Prostate gland (tissue), 2 donors: Measurements from ENCODE around the gene TMEM135. TPM values are rescaled to one million over a fixed set of nuclear protein-coding genes. Genes with fewer than 3 reads are reported as not detected.
A peak's percentile ranks its signal among the peaks of the same experiment; 100 is the strongest.

Source experiments
- DNase-seq: peaks from one replicate; pipeline ENCODE4 v3.0.0-alpha.2; 2019; ENCODE audit warnings: low spot score
- H3K27ac ChIP-seq, 2 donors: fragments of 200-600 bp; sonication (generic); 2 replicates each; pipeline ENCODE4 v1.5.1; 2017 to 2019
- H3K27me3 ChIP-seq: fragments of 200-600 bp; sonication (generic); replicated peaks from 2 replicates; pipeline ENCODE4 v1.5.1; 2019; ENCODE audit not compliant: insufficient read depth
- H3K36me3 ChIP-seq, 2 donors: fragments of 200-600 bp; sonication (generic); 1 replicate in 1 of 2; 2 replicates in 1 of 2; pipeline versions ENCODE4 v1.5.1 to v1.8.1; 2017 to 2019
- H3K4me1 ChIP-seq: fragments of 200-600 bp; sonication (generic); replicated peaks from 2 replicates; pipeline ENCODE4 v1.5.1; 2019
- H3K4me3 ChIP-seq, 2 donors: fragments of 200-600 bp; sonication (generic); 2 replicates each; pipeline ENCODE4 v1.5.1; 2017 to 2019
- H3K9me3 ChIP-seq: fragments of 200-600 bp; sonication (generic); 2 replicates; pipeline ENCODE4 v1.5.1; 2017
- POLR2A ChIP-seq: fragments of 450-650 bp; IDR thresholded peaks from one replicate; pipeline ENCODE4 v1.6.1; 2016; ENCODE audit warnings: antibody characterized with exemption, mild to moderate bottlenecking
- POLR2AphosphoS5 ChIP-seq: sonication (generic); formaldehyde crosslinking; IDR thresholded peaks from one replicate; pipeline ENCODE4 v1.6.1; 2017; ENCODE audit warnings: antibody characterized with exemption
- WGBS: methylation state at CpG from one replicate; pipeline ENCODE4 v1.1.5; 2018; 5-methylcytosine and 5-hydroxymethylcytosine counted together
- intact Hi-C: fragments of 100-400 bp; cut with DNase I; formaldehyde crosslinking; loops from one replicate; pipeline ENCODE4 v1.14.2; 2022
- total RNA-seq, 2 donors: library from RNA; depleted of rRNA; stranded (reverse); fragments of >200 nt; gene quantifications; one replicate each; pipeline ENCODE4 v1.1.0, GENCODE V29; 2016
- TF ChIP-seq, protein P1 (sequence below), 4 experiments: fragments of 200-600 bp in 2 of 4; fragments of 450-650 bp in 2 of 4; sonication (generic) in 2 of 4; IDR thresholded peaks; 1 replicate in 3 of 4; 2 replicates in 1 of 4; pipeline ENCODE4 v1.5.1; 2016 to 2019; ENCODE audit warnings: antibody characterized with exemption in 4 of 4, mild to moderate bottlenecking in 2 of 4, moderate library complexity in 2 of 4

TMEM135 gene
- total RNA-seq, 2 donors from 2014 or later, result 22.3 to 42.1 TPM

DNA sequence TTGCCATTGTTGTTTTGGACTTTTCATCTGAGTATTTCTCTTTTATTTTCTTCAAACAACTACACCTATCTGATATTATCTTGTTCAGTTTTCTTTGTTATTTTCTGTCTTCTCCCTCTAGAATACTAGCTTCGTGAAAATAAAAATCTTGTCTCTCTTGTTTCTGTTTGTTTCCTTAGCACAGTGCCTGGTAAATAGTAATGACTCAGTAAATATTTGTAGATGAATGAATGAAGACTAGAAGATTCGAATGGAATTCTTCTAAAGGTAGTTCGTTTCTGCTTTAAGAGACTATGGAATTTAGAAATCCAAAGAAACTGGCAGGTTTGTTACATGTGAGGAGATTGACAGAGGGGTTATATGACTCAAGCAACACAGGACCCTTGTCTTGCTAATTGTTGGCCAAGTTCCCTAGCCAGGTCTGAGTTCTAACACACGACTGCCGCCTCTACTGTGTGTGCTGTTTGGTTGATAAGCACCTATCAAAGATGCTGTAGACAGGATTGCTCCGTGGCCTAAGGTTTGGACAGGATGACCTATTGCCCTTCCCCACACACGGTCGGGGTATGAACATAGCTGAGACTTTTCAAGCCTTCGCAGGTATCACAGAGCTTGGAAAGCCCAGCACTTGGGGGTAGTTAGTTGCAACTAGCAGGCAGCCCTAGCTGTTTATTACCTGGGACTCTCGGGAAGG lies 831 bp upstream of the TMEM135 start:
- intact Hi-C loops, result no loop called here
- H3K4me1 ChIP-seq, result peaks cover 3% of the 10 kb centered on the region

GRCh38 chr11:87038235-87038977 lies 672 bp downstream of the TMEM135 start:
- intact Hi-C loops, result loop anchor here (2.0 kb wide), 1 partner anchor 82 kb away; no protein-coding TSS in a partner anchor
- Histone ChIP-seq H3K9me3 (no peaks in the 10 kb centered on the region), H3K27ac (peak overlapping the region; percentile 86 to 88), H3K27me3 (no peaks in the 10 kb centered on the region), H3K4me1 (peaks cover 3% of the 10 kb centered on the region), H3K4me3 (peak overlapping the region; percentile 70 to 78), H3K36me3 (no peaks in the 10 kb centered on the region)
- no peak for TF ChIP-seq POLR2A
- no peak for TF ChIP-seq POLR2AphosphoS5
- TF ChIP-seq, protein P1, sequence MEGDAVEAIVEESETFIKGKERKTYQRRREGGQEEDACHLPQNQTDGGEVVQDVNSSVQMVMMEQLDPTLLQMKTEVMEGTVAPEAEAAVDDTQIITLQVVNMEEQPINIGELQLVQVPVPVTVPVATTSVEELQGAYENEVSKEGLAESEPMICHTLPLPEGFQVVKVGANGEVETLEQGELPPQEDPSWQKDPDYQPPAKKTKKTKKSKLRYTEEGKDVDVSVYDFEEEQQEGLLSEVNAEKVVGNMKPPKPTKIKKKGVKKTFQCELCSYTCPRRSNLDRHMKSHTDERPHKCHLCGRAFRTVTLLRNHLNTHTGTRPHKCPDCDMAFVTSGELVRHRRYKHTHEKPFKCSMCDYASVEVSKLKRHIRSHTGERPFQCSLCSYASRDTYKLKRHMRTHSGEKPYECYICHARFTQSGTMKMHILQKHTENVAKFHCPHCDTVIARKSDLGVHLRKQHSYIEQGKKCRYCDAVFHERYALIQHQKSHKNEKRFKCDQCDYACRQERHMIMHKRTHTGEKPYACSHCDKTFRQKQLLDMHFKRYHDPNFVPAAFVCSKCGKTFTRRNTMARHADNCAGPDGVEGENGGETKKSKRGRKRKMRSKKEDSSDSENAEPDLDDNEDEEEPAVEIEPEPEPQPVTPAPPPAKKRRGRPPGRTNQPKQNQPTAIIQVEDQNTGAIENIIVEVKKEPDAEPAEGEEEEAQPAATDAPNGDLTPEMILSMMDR (IDR thresholded peaks at IDR 0.05), result no peak
- 13% methylated on average over 9 of the region's 9 CpGs for WGBS
- no peak for DNase-seq

More for the DNA sequence above, 831 bp upstream of the TMEM135 start:
- no peak for TF ChIP-seq POLR2AphosphoS5
- TF ChIP-seq POLR2A, result no peak
- TF ChIP-seq, protein P1 (IDR thresholded peaks at IDR 0.05), result no peak
- no peak for DNase-seq
- Histone ChIP-seq H3K9me3 (no peaks in the 10 kb centered on the region), H3K36me3 (no peaks in the 10 kb centered on the region), H3K27ac (peak overlapping the region; percentile 86 to 88), H3K4me3 (peak overlapping the region; percentile 70 to 78), H3K27me3 (no peaks in the 10 kb centered on the region)
- WGBS, result 24% methylated on average over 10 of the region's 10 CpGs

GRCh38 chr11:87039371-87039770 lies 1.6 kb downstream of the TMEM135 start:
- peaks cover 3% of the 10 kb centered on the region for H3K4me1 ChIP-seq
- no peaks in the 10 kb centered on the region for H3K9me3 ChIP-seq
- H3K27ac ChIP-seq, result no peak overlapping the region
- WGBS, result 60% methylated on average over 3 of the region's 3 CpGs
- no peak for DNase-seq
- intact Hi-C loops, result loop anchor here (2.0 kb wide), 1 partner anchor 83 kb away; no protein-coding TSS in a partner anchor
- H3K4me3 ChIP-seq, result no peak overlapping the region
- H3K36me3 ChIP-seq, result no peaks in the 10 kb centered on the region
- no peaks in the 10 kb centered on the region for H3K27me3 ChIP-seq
- TF ChIP-seq, protein P1 (IDR thresholded peaks at IDR 0.05), result no peak
- TF ChIP-seq POLR2AphosphoS5 (no peak), POLR2A (no peak)

DNA sequence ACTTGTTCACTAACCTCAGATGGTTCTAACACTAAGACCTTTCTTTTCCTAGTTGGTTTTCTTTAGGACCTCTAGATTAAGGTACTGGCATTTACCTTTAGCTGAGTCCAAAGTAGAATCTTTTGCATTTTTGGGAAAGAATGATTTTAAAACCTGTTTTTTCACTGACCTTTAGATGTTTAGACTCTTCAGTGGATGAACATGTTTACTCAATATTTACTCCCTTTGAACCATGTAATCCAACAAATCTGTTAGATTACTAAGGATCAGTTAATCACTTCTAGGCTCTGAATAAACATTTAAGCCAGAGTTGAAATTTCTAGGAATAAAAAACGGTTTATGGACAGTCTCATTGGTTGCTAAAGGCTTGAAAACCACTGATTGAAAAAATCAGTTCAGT lies 6.2 kb downstream of the TMEM135 start:
- Histone ChIP-seq H3K27ac (no peak overlapping the region), H3K36me3 (no peaks in the 10 kb centered on the region), H3K9me3 (no peaks in the 10 kb centered on the region), H3K27me3 (no peaks in the 10 kb centered on the region), H3K4me3 (no peak overlapping the region), H3K4me1 (peaks cover 3% of the 10 kb centered on the region)
- no peak for DNase-seq
- WGBS, result 74% methylated on average over 1 of the region's 1 CpG
- TF ChIP-seq POLR2AphosphoS5, result no peak
- TF ChIP-seq, protein P1 (IDR thresholded peaks at IDR 0.05), result no peak
- no peak for TF ChIP-seq POLR2A
- intact Hi-C loops, result no loop called here
